SU-DHL-6 (cell line): Measurements from ENCODE around the gene SULT1C3.

Experiments used
- H2AFZ ChIP-seq: fragments of 200-600 bp; sonication (generic); 2 replicates; pipeline ENCODE4 v1.6.1; 2014; ENCODE audit warnings: low read depth, mild to moderate bottlenecking, moderate library complexity, mixed read lengths, antibody characterized with exemption, low read length; ENCODE audit not compliant: severe bottlenecking
- H3F3A ChIP-seq: fragments of 200-600 bp; shearing (Covaris generic); 2 replicates; pipeline ENCODE4 v1.6.0; 2016; ENCODE audit warnings: antibody characterized with exemption, mild to moderate bottlenecking; ENCODE audit not compliant: insufficient read depth
- H3K27ac ChIP-seq: fragments of 200-600 bp; sonication (generic); 2 replicates; pipeline ENCODE4 v1.5.1; 2016; ENCODE audit warnings: low read depth, mild to moderate bottlenecking, low read length, moderate library complexity, mixed read lengths
- H3K27me3 ChIP-seq: fragments of 200-600 bp; sonication (generic), shearing (Covaris generic); 2 replicates; pipeline ENCODE4 v1.6.0; 2014; ENCODE audit warnings: mild to moderate bottlenecking, low read length
- H3K36me3 ChIP-seq: fragments of 200-600 bp; sonication (generic); 2 replicates; pipeline ENCODE4 v1.6.1; 2014; ENCODE audit warnings: mild to moderate bottlenecking, low read length, mixed read lengths
- H3K4me2 ChIP-seq: fragments of 300-600, 200-600 bp; shearing (Covaris generic), sonication (generic); 2 replicates; pipeline ENCODE4 v1.6.0; 2014; ENCODE audit warnings: low read length, low read depth, mild to moderate bottlenecking; ENCODE audit not compliant: poor library complexity, severe bottlenecking
- H3K4me3 ChIP-seq: fragments of 200-600 bp; sonication (generic); 2 replicates; pipeline ENCODE4 v1.5.1; 2014; ENCODE audit warnings: antibody characterized with exemption, low read length, mild to moderate bottlenecking, mixed read lengths; ENCODE audit not compliant: insufficient read depth, poor library complexity, severe bottlenecking
- H3K79me2 ChIP-seq: fragments of 200-600 bp; sonication (generic); 2 replicates; pipeline ENCODE4 v1.6.1; 2014; ENCODE audit warnings: mild to moderate bottlenecking, low read length, moderate library complexity; ENCODE audit not compliant: insufficient read depth
- H3K9ac ChIP-seq: fragments of 200-600 bp; sonication (generic); 2 replicates; pipeline ENCODE4 v1.7.0; 2014; ENCODE audit warnings: mild to moderate bottlenecking, low read length
- H3K9me2 ChIP-seq: fragments of 200-600 bp; sonication (generic); replicated peaks from 2 replicates; pipeline ENCODE4 v1.6.1; 2014; ENCODE audit warnings: low read length; ENCODE audit not compliant: insufficient read depth
- H3K9me3 ChIP-seq: fragments of 200-600 bp; sonication (generic); 2 replicates; pipeline ENCODE4 v1.6.1; 2014; ENCODE audit warnings: low read length, mixed read lengths; ENCODE audit not compliant: insufficient read depth
- H4K20me1 ChIP-seq: fragments of 200-600 bp; sonication (generic); 2 replicates; pipeline ENCODE4 v1.6.1; 2014; ENCODE audit warnings: low read depth, mild to moderate bottlenecking, antibody characterized with exemption, low read length, moderate library complexity, mixed read lengths
- CTCF ChIP-seq: fragments of 200-600 bp; sonication (generic); IDR thresholded peaks from one replicate; pipeline ENCODE4 v1.5.1; 2017; ENCODE audit warnings: antibody characterized with exemption, mild to moderate bottlenecking, low read length, moderate library complexity; ENCODE audit not compliant: insufficient read depth, poor library complexity, severe bottlenecking
- EZH2phosphoT487 ChIP-seq: fragments of 200-600 bp; sonication (generic), shearing (Covaris generic); conservative IDR thresholded peaks from 2 replicates; pipeline ENCODE4 v1.6.1; 2018; ENCODE audit warnings: mild to moderate bottlenecking, antibody characterized with exemption, low read length, moderate library complexity, mixed read lengths

SULT1C3 gene

GRCh38 chr2:108263401-108263800 lies 23.6 kb downstream of the SULT1C3 start:
- no peaks in the 10 kb centered on the region for H3K9me2 ChIP-seq
- H2AFZ ChIP-seq: no peak overlapping the region
- H3K36me3 ChIP-seq: no peaks in the 10 kb centered on the region
- no peaks in the 10 kb centered on the region for H4K20me1 ChIP-seq
- no peak overlapping the region for H3K4me2 ChIP-seq
- H3K9ac ChIP-seq: no peak overlapping the region
- TF ChIP-seq CTCF: no peak
- TF ChIP-seq EZH2phosphoT487: no peak
- H3K27me3 ChIP-seq: no peaks in the 10 kb centered on the region
- H3K9me3 ChIP-seq: no peaks in the 10 kb centered on the region
- no peak overlapping the region for H3K4me3 ChIP-seq
- no peaks in the 10 kb centered on the region for H3F3A ChIP-seq
- H3K27ac ChIP-seq: no peak overlapping the region
- H3K79me2 ChIP-seq: no peaks in the 10 kb centered on the region

- H4K20me1 ChIP-seq: no peaks in the 10 kb centered on the region
- no peak overlapping the region for H2AFZ ChIP-seq
- no peaks in the 10 kb centered on the region for H3K36me3 ChIP-seq
- no peaks in the 10 kb centered on the region for H3K9me3 ChIP-seq
- H3K27ac ChIP-seq: no peak overlapping the region
- no peaks in the 10 kb centered on the region for H3K79me2 ChIP-seq
- no peaks in the 10 kb centered on the region for H3F3A ChIP-seq
- no peak for TF ChIP-seq EZH2phosphoT487
- TF ChIP-seq CTCF: no peak
- H3K9ac ChIP-seq: no peak overlapping the region
- H3K4me2 ChIP-seq: no peak overlapping the region
- H3K27me3 ChIP-seq: no peaks in the 10 kb centered on the region
- H3K9me2 ChIP-seq: no peaks in the 10 kb centered on the region
- no peak overlapping the region for H3K4me3 ChIP-seq
These were observed 26.4 kb downstream of the SULT1C3 start for GRCh38 chr2:108266218-108266617.

GRCh38 chr2:108267101-108267500 lies 27.3 kb downstream of the SULT1C3 start:
- Histone ChIP-seq H3K4me2 (no peak overlapping the region), H3K4me3 (no peak overlapping the region), H3K9ac (no peak overlapping the region), H3K36me3 (no peaks in the 10 kb centered on the region), H3K9me3 (no peaks in the 10 kb centered on the region), H3K79me2 (no peaks in the 10 kb centered on the region), H4K20me1 (no peaks in the 10 kb centered on the region), H3K27ac (no peak overlapping the region), H3K27me3 (no peaks in the 10 kb centered on the region), H3K9me2 (no peaks in the 10 kb centered on the region), H3F3A (no peaks in the 10 kb centered on the region), H2AFZ (no peak overlapping the region)
- TF ChIP-seq CTCF: no peak
- no peak for TF ChIP-seq EZH2phosphoT487
